OCI-LY3 (cell line): ENCODE measurements around the gene CSF3R.

Source experiments
- EZH2phosphoT487 ChIP-seq: fragments of 200-600 bp; shearing (Covaris generic); IDR thresholded peaks from 2 replicates; pipeline ENCODE4 v1.6.1; 2018; ENCODE audit warnings: antibody characterized with exemption, mixed run types, low read depth
- TF ChIP-seq, protein P1 (sequence below): fragments of 200-600, 300-600 bp; sonication (generic); IDR thresholded peaks from 2 replicates; pipeline ENCODE4 v1.5.1; 2014; ENCODE audit warnings: antibody characterized with exemption, low read length, low read depth

DNA sequence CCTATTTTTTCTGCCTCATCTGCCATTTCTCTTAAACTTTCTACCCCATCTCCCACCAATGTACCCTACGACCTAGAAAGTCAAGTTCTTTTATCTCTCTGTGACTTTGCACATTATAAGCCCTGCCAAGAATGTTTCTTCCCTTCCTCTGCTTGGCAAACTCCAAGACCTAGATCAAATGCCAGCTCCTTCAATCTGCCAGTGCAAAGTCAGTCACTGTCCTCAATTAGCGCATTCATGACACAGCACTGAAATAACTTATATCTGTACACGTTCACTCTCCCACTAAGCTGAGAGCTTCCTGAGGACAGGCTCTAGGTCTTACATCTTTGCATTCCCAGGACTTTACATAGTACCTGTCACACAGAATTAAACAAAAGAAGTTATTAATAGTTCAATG is 63.6 kb downstream of the CSF3R start:
- TF ChIP-seq, protein P1, sequence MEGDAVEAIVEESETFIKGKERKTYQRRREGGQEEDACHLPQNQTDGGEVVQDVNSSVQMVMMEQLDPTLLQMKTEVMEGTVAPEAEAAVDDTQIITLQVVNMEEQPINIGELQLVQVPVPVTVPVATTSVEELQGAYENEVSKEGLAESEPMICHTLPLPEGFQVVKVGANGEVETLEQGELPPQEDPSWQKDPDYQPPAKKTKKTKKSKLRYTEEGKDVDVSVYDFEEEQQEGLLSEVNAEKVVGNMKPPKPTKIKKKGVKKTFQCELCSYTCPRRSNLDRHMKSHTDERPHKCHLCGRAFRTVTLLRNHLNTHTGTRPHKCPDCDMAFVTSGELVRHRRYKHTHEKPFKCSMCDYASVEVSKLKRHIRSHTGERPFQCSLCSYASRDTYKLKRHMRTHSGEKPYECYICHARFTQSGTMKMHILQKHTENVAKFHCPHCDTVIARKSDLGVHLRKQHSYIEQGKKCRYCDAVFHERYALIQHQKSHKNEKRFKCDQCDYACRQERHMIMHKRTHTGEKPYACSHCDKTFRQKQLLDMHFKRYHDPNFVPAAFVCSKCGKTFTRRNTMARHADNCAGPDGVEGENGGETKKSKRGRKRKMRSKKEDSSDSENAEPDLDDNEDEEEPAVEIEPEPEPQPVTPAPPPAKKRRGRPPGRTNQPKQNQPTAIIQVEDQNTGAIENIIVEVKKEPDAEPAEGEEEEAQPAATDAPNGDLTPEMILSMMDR = no peak
- TF ChIP-seq EZH2phosphoT487 = no peak
